HL-60/S4 treated with retinoic acid at 250 ng/mL for 4 days and 3 days (cell line): ENCODE data around the gene CADM1.

Experiments used
- in situ Hi-C: fragments of 300-500 bp; cut with MboI; formaldehyde crosslinking; loops from 2 replicates; pipeline ENCODE4 v1.7.0; 2022; ENCODE audit warnings: low sequenced_read_pairs

The CADM1 gene

GRCh38 chr11:115166820-115167219 is 337.4 kb downstream of the CADM1 start:
- in situ Hi-C loops: no loop called here

GRCh38 chr11:115164774-115165173 is 339.4 kb downstream of the CADM1 start:
- in situ Hi-C loops: no loop called here

GRCh38 chr11:115162919-115163318 is 341.3 kb downstream of the CADM1 start:
- in situ Hi-C loops: no loop called here

- in situ Hi-C loops: no loop called here
Observed at GRCh38 chr11:115161876-115162275, 342.3 kb downstream of the CADM1 start.

- in situ Hi-C loops: no loop called here
Observed at GRCh38 chr11:115159207-115159606, 345.0 kb downstream of the CADM1 start.

- in situ Hi-C loops: no loop called here
Observed at GRCh38 chr11:115158053-115158452, 346.2 kb downstream of the CADM1 start.

GRCh38 chr11:115157247-115157646 is 347.0 kb downstream of the CADM1 start:
- in situ Hi-C loops: no loop called here

- in situ Hi-C loops: no loop called here
Observed at GRCh38 chr11:115155978-115156377, 348.2 kb downstream of the CADM1 start.

- in situ Hi-C loops: no loop called here
Observed at GRCh38 chr11:115155320-115155719, 348.9 kb downstream of the CADM1 start.

- in situ Hi-C loops: no loop called here
Observed at GRCh38 chr11:115154355-115154736, 349.9 kb downstream of the CADM1 start.

GRCh38 chr11:115153731-115154354 is 350.4 kb downstream of the CADM1 start:
- in situ Hi-C loops: no loop called here

- in situ Hi-C loops: no loop called here
Observed at GRCh38 chr11:115153135-115153534, 351.1 kb downstream of the CADM1 start.

- in situ Hi-C loops: no loop called here
Observed at GRCh38 chr11:115151010-115151409, 353.2 kb downstream of the CADM1 start.

GRCh38 chr11:115148691-115149090 is 355.5 kb downstream of the CADM1 start:
- in situ Hi-C loops: no loop called here

GRCh38 chr11:115148101-115148500 is 356.1 kb downstream of the CADM1 start:
- in situ Hi-C loops: no loop called here

GRCh38 chr11:115147243-115147807 is 356.9 kb downstream of the CADM1 start:
- in situ Hi-C loops: no loop called here

GRCh38 chr11:115146425-115146824 is 357.8 kb downstream of the CADM1 start:
- in situ Hi-C loops: no loop called here

GRCh38 chr11:115145324-115145723 is 358.9 kb downstream of the CADM1 start:
- in situ Hi-C loops: no loop called here

GRCh38 chr11:115144914-115145313 is 359.3 kb downstream of the CADM1 start:
- in situ Hi-C loops: no loop called here

GRCh38 chr11:115144014-115144413 is 360.2 kb downstream of the CADM1 start:
- in situ Hi-C loops: no loop called here

GRCh38 chr11:115141231-115142114 is 362.7 kb downstream of the CADM1 start:
- in situ Hi-C loops: no loop called here

- in situ Hi-C loops: no loop called here
Observed at GRCh38 chr11:115135936-115136335, 368.3 kb downstream of the CADM1 start.
